Coronary artery (tissue), 2 donors: ENCODE results near the gene DUSP15.
A peak's percentile ranks its signal among the peaks of the same experiment; 100 is the strongest.

ENCODE experiments used
- DNase-seq: peaks from one replicate; pipeline ENCODE4 v3.0.0-alpha.2; 2017; ENCODE audit warnings: low spot score
- H3K27ac ChIP-seq, 2 donors: fragments of 200-600 bp; sonication (generic); one replicate each; pipeline ENCODE4 v1.5.1; 2016 to 2019
- H3K4me3 ChIP-seq: fragments of 200-600 bp; sonication (generic); 2 replicates; pipeline ENCODE4 v1.5.1; 2016; ENCODE audit warnings: mild to moderate bottlenecking, moderate library complexity
- CTCF ChIP-seq: fragments of 200-600 bp; sonication (generic); IDR thresholded peaks from one replicate; pipeline ENCODE4 v1.5.1; 2019; ENCODE audit warnings: antibody characterized with exemption

Gene DUSP15

GRCh38 chr20:31871618-31871954 lies 1.3 kb upstream of the DUSP15 start:
- no peak for DNase-seq
- Histone ChIP-seq H3K27ac (no peak overlapping the region), H3K4me3 (no peak overlapping the region)
- no peak for TF ChIP-seq CTCF

GRCh38 chr20:31870726-31871617 lies 645 bp upstream of the DUSP15 start:
- no peak for TF ChIP-seq CTCF
- no peak for DNase-seq
- peak overlapping the region; percentile 76 for H3K4me3 ChIP-seq
- H3K27ac ChIP-seq, result peak overlapping the region; percentile 68 to 80

GRCh38 chr20:31869673-31869941 lies 720 bp downstream of the DUSP15 start:
- TF ChIP-seq CTCF, result no peak
- Histone ChIP-seq H3K4me3 (peak overlapping the region; percentile 76), H3K27ac (peak overlapping the region; percentile 68 to 80)
- no peak for DNase-seq

GRCh38 chr20:31868853-31869672 lies 1.3 kb downstream of the DUSP15 start:
- Histone ChIP-seq H3K27ac (peak overlapping the region; percentile 68 to 80), H3K4me3 (peak overlapping the region; percentile 76)
- no peak for DNase-seq
- no peak for TF ChIP-seq CTCF

- no peak overlapping the region for H3K4me3 ChIP-seq
- H3K27ac ChIP-seq, result no peak overlapping the region
- no peak for DNase-seq
- TF ChIP-seq CTCF, result no peak
Measured at GRCh38 chr20:31866221-31866620, 4.1 kb downstream of the DUSP15 start.

- Histone ChIP-seq H3K4me3 (no peak overlapping the region), H3K27ac (no peak overlapping the region)
- no peak for DNase-seq
- TF ChIP-seq CTCF, result no peak
Measured at GRCh38 chr20:31864521-31865400, 5.6 kb downstream of the DUSP15 start.
